HepG2 (cell line): ENCODE measurements around the gene SCAF11. TPM values are rescaled to one million over a fixed set of nuclear protein-coding genes. Genes with fewer than 3 reads are reported as not detected.

Source experiments
- ATAC-seq: fragments of 200-7000 bp; cut with Tn5 transposase; 3 replicates; pipeline ENCODE4 v1.9.1; 2020; ENCODE audit warnings: mild to moderate bottlenecking, moderate library complexity
- BruUV-seq: library from RNA; stranded (reverse); fragments of 400-500 nt; replicated peaks from 2 replicates; lab custom pipeline; 2021; lab: Mats Ljungman, UMichigan
- CTCF ChIA-PET: fragments of 300-600 bp; formaldehyde crosslinking; extraction: SDS; loops from one replicate; lab custom pipeline; 2021; ENCODE audit warnings: low total read pairs, inconsistent platforms, low intra/inter-chr PET ratio; lab: Yijun Ruan, JAX
- POLR2A ChIA-PET: fragments of 350-600 bp; sonication (Branson Sonifier 250); formaldehyde crosslinking; loops from one replicate; lab custom pipeline; 2020; ENCODE audit warnings: antibody characterized with exemption, inconsistent platforms; lab: Yijun Ruan, JAX
- DNase-seq: peaks from one replicate; pipeline ENCODE4 v3.0.0-alpha.2; 2015; ENCODE audit warnings: low spot score
- FAIRE-seq: peaks from 3 replicates; lab custom pipeline; 2011; peaks lifted over from hg19 to GRCh38; lab: Jason Lieb, UNC
- H2AFZ ChIP-seq: one replicate; pipeline ENCODE4 v1.6.1; 2011; ENCODE audit warnings: low read length, inconsistent platforms
- H3K27ac ChIP-seq: fragments of 300-600 bp; 3 replicates; pipeline ENCODE4 v1.8.0; 2011; ENCODE audit warnings: mixed run types, mild to moderate bottlenecking, mixed read lengths, low read length, inconsistent platforms; ENCODE audit not compliant: insufficient read depth; ENCODE audit errors: extremely low read length
- H3K27me3 ChIP-seq, 2 experiments: fragments of 200-600 bp in 1 of 2; 2 replicates in 1 of 2; 3 replicates in 1 of 2; pipeline versions ENCODE4 v1.6.0 to v1.8.0; 2011; ENCODE audit warnings: low read length in 2 of 2, mild to moderate bottlenecking in 2 of 2, moderate library complexity in 2 of 2, inconsistent platforms in 1 of 2; ENCODE audit not compliant: insufficient read depth in 2 of 2, control insufficient read depth in 1 of 2
- H3K36me3 ChIP-seq, 2 experiments: fragments of 200-600 bp in 1 of 2; replicated peaks in 1 of 2; 2 replicates in 1 of 2; 3 replicates in 1 of 2; pipeline versions ENCODE4 v1.5.1 to v1.8.0; 2011; ENCODE audit warnings: low read length in 2 of 2, inconsistent platforms in 1 of 2; ENCODE audit not compliant: insufficient read depth in 2 of 2, control insufficient read depth in 1 of 2
- H3K4me1 ChIP-seq: 2 replicates; pipeline ENCODE4 v1.5.1; 2012; ENCODE audit warnings: low read length, inconsistent platforms; ENCODE audit not compliant: insufficient read depth
- H3K4me2 ChIP-seq: 2 replicates; pipeline ENCODE4 v1.6.0; 2011; ENCODE audit warnings: low read depth, low read length, inconsistent platforms
- H3K4me3 ChIP-seq, 3 experiments: fragments of 200-600 bp in 1 of 3; sonication (generic), shearing (Covaris generic) in 1 of 3; replicated peaks in 1 of 3; 2 replicates each; pipeline ENCODE4 v1.5.1; 2011 to 2016; ENCODE audit warnings: low read length in 3 of 3, inconsistent platforms in 2 of 3, low read depth in 2 of 3, mild to moderate bottlenecking in 2 of 3, control low read depth in 1 of 3, mixed read lengths in 1 of 3; ENCODE audit not compliant: insufficient read depth in 1 of 3
- H3K79me2 ChIP-seq: one replicate; pipeline ENCODE4 v1.6.1; 2011; ENCODE audit warnings: low read length, inconsistent platforms; ENCODE audit not compliant: insufficient read depth
- H3K9ac ChIP-seq: 2 replicates; pipeline ENCODE4 v1.6.0; 2011; ENCODE audit warnings: mild to moderate bottlenecking, low read depth, low read length, inconsistent platforms; ENCODE audit not compliant: insufficient read depth
- H3K9me3 ChIP-seq: 2 replicates; pipeline ENCODE4 v1.5.1; 2012; ENCODE audit warnings: mild to moderate bottlenecking, low read length
- H4K20me1 ChIP-seq: 2 replicates; pipeline ENCODE4 v1.6.0; 2011; ENCODE audit warnings: inconsistent platforms, mild to moderate bottlenecking, low read length, moderate library complexity; ENCODE audit not compliant: insufficient read depth
- CEBPB ChIP-seq: IDR thresholded peaks from 2 replicates; pipeline ENCODE4 v1.6.1; 2011; ENCODE audit warnings: low read depth, low read length, improper control_type of control experiment, borderline replicate concordance
- HES4 ChIP-seq: sonication (generic); formaldehyde crosslinking; IDR thresholded peaks from 2 replicates; pipeline ENCODE4 v1.9.0; 2021; ENCODE audit warnings: mild to moderate bottlenecking, missing genetic modification reagents, borderline replicate concordance
- MXD4 ChIP-seq: IDR thresholded peaks from 2 replicates; pipeline ENCODE4 v1.6.1; 2016; ENCODE audit warnings: mild to moderate bottlenecking, missing biosample characterization, missing genetic modification reagents
- RBM22 ChIP-seq: fragments of 200-400 bp; formaldehyde crosslinking; optimal IDR thresholded peaks from 2 replicates; pipeline ENCODE3; 2017; ENCODE audit warnings: mild to moderate bottlenecking, low read length, moderate library complexity
- TCF12 ChIP-seq, 2 experiments: fragments of 450-650 bp in 1 of 2; sonication (generic) in 1 of 2; formaldehyde crosslinking in 1 of 2; IDR thresholded peaks; 2 replicates each; pipeline versions ENCODE4 v1.6.1 to v1.8.0; 2017 to 2022; ENCODE audit warnings: antibody characterized with exemption in 1 of 2, mild to moderate bottlenecking in 1 of 2, missing genetic modification reagents in 1 of 2, moderate library complexity in 1 of 2
- ZFP36 ChIP-seq: fragments of 150-350 bp; IDR thresholded peaks from 2 replicates; pipeline ENCODE4 v1.6.1; 2018; ENCODE audit warnings: borderline replicate concordance, low read length, low read depth; ENCODE audit not compliant: partially characterized antibody
- ZFP37 ChIP-seq: sonication (generic); formaldehyde crosslinking; IDR thresholded peaks from 2 replicates; pipeline ENCODE4 v1.4.0; 2020; ENCODE audit warnings: missing genetic modification reagents, borderline replicate concordance
- WGBS: methylation state at CpG from one replicate; pipeline ENCODE4 v1.1.6; 2017; ENCODE audit warnings: low lambda C conversion rate; 5-methylcytosine and 5-hydroxymethylcytosine counted together
- in situ Hi-C: cut with HindIII; loops from 2 replicates; pipeline ENCODE4 v1.10.0; 2017; ENCODE audit warnings: low pct_unique_long_range_greater_than_20kb; ENCODE audit not compliant: extremely low pct_ligation_motif_present
- intact Hi-C: fragments of 100-400 bp; cut with micrococcal nuclease; formaldehyde crosslinking; loops from one replicate; pipeline ENCODE4 v1.10.0; 2022; ENCODE audit not compliant: unreplicated experiment
- polyA plus RNA-seq, 8 experiments: library from polyadenylated mRNA; depleted of rRNA in 3 of 8; stranded (reverse) in 7 of 8; unstranded in 1 of 8; fragments of >200 nt; fragmentation: Illumina TruSeq in 4 of 8; extraction: Trizol in 4 of 8; gene quantifications; 2 replicates each; pipeline versions ENCODE4 v1.2.1 to v1.2.3, GENCODE V29; 2011 to 2016; ENCODE audit warnings: low read depth in 4 of 8, missing spikeins in 1 of 8, mixed read lengths in 1 of 8; ENCODE audit not compliant: insufficient read depth in 1 of 8
- total RNA-seq, 5 experiments: library from RNA; depleted of rRNA; stranded (reverse); fragments of >200 nt; fragmentation: Illumina TruSeq; extraction: Trizol; gene quantifications; 2 replicates each; pipeline ENCODE4 v1.2.3, GENCODE V29; 2016; ENCODE audit warnings: low read depth in 1 of 5

SCAF11 gene
- total and polyA plus RNA-seq, 2 of the 13 experiments (the other 11 are each of a cell fraction or from before 2014, with no cell fraction given) = 26.9 to 38.3 TPM

GRCh38 chr12:45918818-45919217 is 71.6 kb downstream of the SCAF11 start:
- no peak overlapping the region for H3K9ac ChIP-seq
- no peak for FAIRE-seq
- intact Hi-C loops (no loop called here), in situ Hi-C loops (no loop called here)
- TF ChIP-seq ZFP37 (CRISPR knock-in tag) (no peak), HES4 (CRISPR knock-in tag) (no peak), MXD4 (CRISPR knock-in tag) (no peak), CEBPB (peak; percentile 84)
- ATAC-seq = no peak
- no peak overlapping the region for H2AFZ ChIP-seq
- ChIA-PET POLR2A (no interaction called here), CTCF (no interaction called here)
- 98% methylated on average over 3 of the region's 3 CpGs for WGBS
- no TSS peak for BruUV-seq
- H3K79me2 ChIP-seq = no peaks in the 10 kb centered on the region
- no peaks in the 10 kb centered on the region for H4K20me1 ChIP-seq
- H3K27ac ChIP-seq = no peak overlapping the region
- no peaks in the 10 kb centered on the region for H3K27me3 ChIP-seq
- no peak overlapping the region for H3K4me2 ChIP-seq
- H3K4me3 ChIP-seq = no peak overlapping the region
- DNase-seq = no peak
- no peaks in the 10 kb centered on the region for H3K4me1 ChIP-seq
- peaks cover 2 to 16% of the 10 kb centered on the region in 2 experiments; a peak in 4 of 5 replicates for H3K36me3 ChIP-seq
- H3K9me3 ChIP-seq = no peaks in the 10 kb centered on the region

- Histone ChIP-seq H3K4me1 (no peaks in the 10 kb centered on the region), H3K9ac (no peak overlapping the region), H3K4me2 (no peak overlapping the region)
- ATAC-seq = peak; percentile 22; the same call in 2 of the 3 replicates
- in situ Hi-C loops = no loop called here
- TF ChIP-seq ZFP36 = no peak
- TF ChIP-seq TCF12 (IDR thresholded peaks at IDR 0.05) = no peak
- TF ChIP-seq TCF12 (CRISPR knock-in tag; IDR thresholded peaks at IDR 0.05) = no peak
- peak; percentile 46 for TF ChIP-seq RBM22
- TF ChIP-seq, all 625 proteins: peak for 1
- no peaks in the 10 kb centered on the region for H4K20me1 ChIP-seq
- intact Hi-C loops = no loop called here
- no peak overlapping the region for H2AFZ ChIP-seq
- BruUV-seq = no TSS peak
- H3K9me3 ChIP-seq = no peaks in the 10 kb centered on the region
- H3K36me3 ChIP-seq = no peaks in the 10 kb centered on the region
- CTCF ChIA-PET = no interaction called here
- WGBS = 73% methylated on average over 2 of the region's 2 CpGs
- DNase-seq (no peak), FAIRE-seq (no peak)
- POLR2A ChIA-PET = no interaction called here
- no peak overlapping the region for H3K4me3 ChIP-seq
- no peak overlapping the region for H3K27ac ChIP-seq
- H3K79me2 ChIP-seq = no peaks in the 10 kb centered on the region
- H3K27me3 ChIP-seq = no peaks in the 10 kb centered on the region
Measured at GRCh38 chr12:45915405-45915804, 75.0 kb downstream of the SCAF11 start.
